Measurements from ENCODE around the gene CUL1.

CUL1 gene

DNA sequence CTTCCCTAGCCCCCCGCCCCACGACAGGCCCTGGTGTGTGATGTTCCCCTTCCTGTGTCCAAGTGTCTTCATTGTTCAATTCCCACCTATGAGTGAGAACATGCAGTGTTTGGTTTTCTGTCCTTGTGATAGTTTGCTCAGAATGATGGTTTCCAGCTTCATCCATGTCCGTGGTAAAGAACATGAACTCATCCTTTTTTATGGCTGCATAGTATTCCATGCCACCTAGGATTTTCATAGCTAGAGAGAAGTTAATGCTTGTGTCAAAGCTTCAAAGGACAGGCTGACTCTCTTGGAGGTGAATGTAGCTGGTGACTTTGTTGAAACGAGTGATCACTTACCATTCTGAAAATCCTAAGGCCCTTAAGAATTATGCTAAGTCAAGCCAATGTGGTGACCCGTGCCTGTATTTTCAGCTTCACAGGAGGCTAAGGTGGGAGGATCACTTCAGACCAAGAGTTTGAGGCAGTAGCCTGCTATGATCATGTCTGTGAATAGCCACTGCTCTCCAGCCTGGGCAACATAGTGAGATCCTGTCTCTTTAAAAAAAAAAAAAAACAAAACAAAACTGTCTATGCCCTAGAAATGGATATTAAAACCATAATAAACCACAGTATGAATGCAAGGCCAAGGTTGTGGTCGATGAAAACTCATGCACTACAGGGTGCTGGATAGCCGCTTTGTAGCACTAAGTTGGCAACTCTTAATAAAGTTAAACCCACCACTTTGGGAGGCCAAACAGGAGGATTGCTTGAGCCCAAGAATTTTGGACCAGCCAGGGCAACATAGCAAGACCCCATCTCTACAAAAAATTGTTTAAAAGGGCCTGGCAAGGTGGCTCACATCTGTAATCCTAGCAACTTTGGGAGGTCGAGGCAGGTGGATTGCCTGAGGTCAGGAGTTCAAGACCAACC, 52.0 kb downstream of the CUL1 start:
- peaks cover 4% of the 10 kb centered on the region for H3K9me3 Mint-ChIP-seq (ENCODE audit: low read depth)
- no peaks in the 10 kb centered on the region for H3K27me3 Mint-ChIP-seq
- peaks cover 22% of the 10 kb centered on the region for H3K4me1 Mint-ChIP-seq (ENCODE audit: low read depth)
- no peak overlapping the region for H3K27ac Mint-ChIP-seq
- H3K36me3 Mint-ChIP-seq = peaks cover 10% of the 10 kb centered on the region
- H3K4me3 Mint-ChIP-seq = no peak overlapping the region

DNA sequence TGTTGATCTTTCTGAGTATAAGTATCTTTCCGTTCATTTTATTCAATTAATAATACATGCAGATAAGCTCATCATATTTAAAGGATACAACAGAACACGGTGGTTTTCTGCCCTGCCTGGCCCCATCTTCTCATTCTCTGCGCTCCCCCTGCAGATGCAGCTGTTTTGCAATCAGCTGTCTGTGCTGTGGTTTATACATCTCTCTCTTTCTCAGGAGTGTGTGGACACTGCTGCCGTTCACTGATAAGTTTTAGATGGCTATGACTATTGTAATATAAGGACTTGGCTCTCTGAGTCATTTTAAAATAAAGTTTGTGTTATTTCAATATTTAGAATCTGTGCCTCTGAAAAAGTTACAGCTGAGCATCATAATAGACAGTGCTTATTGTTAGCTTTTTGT, 54.5 kb downstream of the CUL1 start:
- Mint-ChIP-seq H3K27ac (peak overlapping the region; percentile 43), H3K4me1 (ENCODE audit: low read depth) (peaks cover 8% of the 10 kb centered on the region), H3K9me3 (ENCODE audit: low read depth) (peaks cover 4% of the 10 kb centered on the region), H3K27me3 (no peaks in the 10 kb centered on the region), H3K36me3 (peaks cover 20% of the 10 kb centered on the region), H3K4me3 (no peak overlapping the region)

DNA sequence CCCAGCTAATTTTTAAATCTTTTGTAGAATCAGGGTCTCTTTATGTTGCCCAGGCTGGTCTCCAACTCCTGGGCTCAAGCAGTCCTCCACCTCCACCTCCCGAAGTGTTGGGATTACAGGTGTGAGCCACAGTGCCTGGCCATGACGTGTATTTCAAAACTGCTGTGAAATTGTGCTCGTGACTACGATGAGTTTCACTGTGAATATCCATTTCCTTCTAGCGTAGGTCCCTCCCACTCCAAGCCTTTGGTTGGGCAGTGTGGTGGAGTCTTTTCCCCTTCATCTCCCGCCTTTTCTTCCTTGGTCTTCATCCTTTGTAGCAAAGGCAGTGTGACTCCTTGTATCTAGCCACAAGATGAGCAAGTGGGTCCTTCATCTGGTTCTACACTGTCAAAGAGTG, 56.2 kb downstream of the CUL1 start:
- Mint-ChIP-seq H3K4me3 (no peak overlapping the region), H3K27me3 (no peaks in the 10 kb centered on the region), H3K36me3 (peaks cover 14% of the 10 kb centered on the region), H3K9me3 (ENCODE audit: low read depth) (no peaks in the 10 kb centered on the region), H3K27ac (no peak overlapping the region), H3K4me1 (ENCODE audit: low read depth) (peaks cover 8% of the 10 kb centered on the region)

DNA sequence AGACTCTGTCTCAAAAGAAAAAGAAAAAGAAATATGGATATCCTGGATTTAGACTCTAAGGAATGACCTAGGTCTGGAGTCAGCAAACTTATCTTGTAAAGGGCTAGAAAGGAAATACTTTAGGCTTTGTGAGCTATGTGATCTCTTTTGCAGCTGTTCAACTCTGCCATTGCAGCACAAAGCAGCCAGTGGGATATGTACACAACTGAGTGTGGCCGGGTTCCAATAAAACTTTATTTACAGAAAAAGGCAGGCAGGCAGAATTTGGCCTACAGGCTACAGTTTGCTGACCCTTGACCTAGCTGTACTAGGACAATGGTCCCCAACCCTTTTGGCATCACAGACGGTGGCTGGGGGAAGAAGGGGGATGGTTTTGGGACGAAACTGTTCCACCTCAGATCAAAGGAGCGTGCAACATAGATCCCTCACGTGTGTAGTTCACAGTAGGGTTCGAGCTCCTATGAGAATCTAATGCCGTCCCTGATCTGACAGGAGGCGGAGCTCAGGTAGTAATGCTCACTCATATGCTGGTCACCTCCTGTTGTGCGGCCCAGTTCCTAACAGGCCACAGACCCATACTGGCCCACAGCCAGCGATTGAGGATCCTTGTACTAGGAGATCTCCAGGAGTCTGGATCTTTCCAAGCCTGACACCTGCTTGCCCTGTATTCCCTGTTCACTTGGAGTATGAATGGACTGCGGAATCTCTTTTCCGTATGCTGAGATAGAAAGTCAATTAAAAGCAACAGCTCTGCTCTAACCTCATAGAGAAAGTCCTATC, 63.0 kb downstream of the CUL1 start:
- H3K9me3 Mint-ChIP-seq (ENCODE audit: low read depth) = no peaks in the 10 kb centered on the region
- no peaks in the 10 kb centered on the region for H3K4me1 Mint-ChIP-seq (ENCODE audit: low read depth)
- H3K27ac Mint-ChIP-seq = no peak overlapping the region
- no peaks in the 10 kb centered on the region for H3K27me3 Mint-ChIP-seq
- peaks cover 13% of the 10 kb centered on the region for H3K36me3 Mint-ChIP-seq
- H3K4me3 Mint-ChIP-seq = no peak overlapping the region

DNA sequence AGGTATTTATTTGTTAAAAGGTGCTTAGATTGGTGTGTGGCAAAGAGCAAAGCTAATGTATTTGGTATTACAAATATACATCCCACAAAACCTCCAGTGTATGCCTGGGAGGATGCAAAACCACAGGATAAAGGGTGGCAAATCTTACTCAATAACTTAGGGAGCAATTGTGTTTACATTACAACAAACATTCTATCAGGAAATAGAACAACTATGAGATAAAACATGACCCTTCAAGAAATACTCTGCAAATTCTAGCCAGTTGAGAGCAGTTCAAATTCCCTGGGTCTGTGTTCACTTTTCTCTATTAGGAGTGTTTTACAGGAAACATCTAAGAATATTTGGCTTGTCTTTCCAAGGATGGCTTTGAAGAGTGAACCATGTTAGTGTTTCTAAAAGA, 64.9 kb downstream of the CUL1 start:
- Mint-ChIP-seq H3K27ac (no peak overlapping the region), H3K27me3 (no peaks in the 10 kb centered on the region), H3K9me3 (ENCODE audit: low read depth) (no peaks in the 10 kb centered on the region), H3K4me3 (no peak overlapping the region), H3K36me3 (peaks cover 5% of the 10 kb centered on the region), H3K4me1 (ENCODE audit: low read depth) (no peaks in the 10 kb centered on the region)

DNA sequence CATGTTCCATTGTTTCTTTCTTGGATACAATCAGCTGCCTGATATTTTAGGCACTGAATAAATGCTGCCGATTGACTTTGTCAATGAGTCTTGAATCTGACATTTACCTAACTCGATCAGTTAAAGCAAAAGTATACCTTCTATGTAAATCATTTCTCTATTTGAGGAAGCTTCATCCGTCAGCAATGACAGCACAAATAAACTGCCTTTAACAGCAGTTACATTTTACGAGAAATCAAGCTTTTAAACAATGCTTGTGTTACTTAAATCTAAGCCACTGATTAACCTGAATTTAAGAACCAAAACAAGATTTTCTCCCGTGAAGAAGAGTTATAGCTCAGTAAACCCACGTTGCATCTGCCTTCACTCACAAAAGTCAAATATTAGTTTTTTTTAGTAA, 71.3 kb downstream of the CUL1 start:
- Mint-ChIP-seq H3K4me1 (ENCODE audit: low read depth) (peaks cover 26% of the 10 kb centered on the region), H3K4me3 (no peak overlapping the region), H3K27me3 (no peaks in the 10 kb centered on the region), H3K9me3 (ENCODE audit: low read depth) (no peaks in the 10 kb centered on the region), H3K27ac (no peak overlapping the region), H3K36me3 (peaks cover 7% of the 10 kb centered on the region)

DNA sequence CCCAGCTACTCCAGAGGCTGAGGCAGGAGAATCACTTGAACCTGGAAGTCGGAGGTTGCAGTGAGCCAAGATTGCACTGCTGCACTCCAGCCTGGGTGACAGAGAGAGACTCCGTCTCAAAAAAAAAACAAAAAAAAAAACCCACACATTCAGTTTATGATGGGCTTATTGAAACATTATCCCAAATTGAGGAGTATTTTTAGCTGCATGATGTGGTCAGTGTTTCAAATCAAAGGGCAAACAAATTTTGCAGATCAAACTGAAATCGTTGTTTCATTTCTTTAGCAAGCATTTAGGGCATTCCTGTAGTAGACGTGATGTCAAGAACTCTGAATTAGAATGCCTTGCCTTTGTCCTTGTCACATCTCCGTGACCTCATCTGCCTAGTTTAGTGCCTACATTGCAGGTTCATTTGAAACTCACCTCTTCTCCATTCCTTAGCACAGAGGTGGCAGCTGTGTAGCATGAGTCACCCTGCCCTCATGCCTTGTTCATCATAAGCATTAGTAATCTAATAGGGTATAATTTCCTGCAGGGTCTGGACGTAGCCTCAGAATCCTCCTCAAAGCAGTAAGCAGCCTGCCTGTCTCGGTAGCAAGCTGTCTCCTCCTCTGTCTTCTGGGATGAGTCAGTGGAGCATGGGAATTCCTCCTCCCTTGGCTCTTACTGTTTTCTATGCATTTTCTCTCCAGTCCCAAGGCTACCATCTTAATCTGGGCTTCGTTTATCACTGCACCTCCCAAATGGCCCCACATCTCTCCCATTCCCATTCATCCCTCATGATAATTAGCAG, 73.8 kb downstream of the CUL1 start:
- peak overlapping the region; percentile 58 for H3K4me3 Mint-ChIP-seq
- H3K4me1 Mint-ChIP-seq (ENCODE audit: low read depth) = peaks cover 31% of the 10 kb centered on the region
- H3K36me3 Mint-ChIP-seq = peaks cover 12% of the 10 kb centered on the region
- no peaks in the 10 kb centered on the region for H3K9me3 Mint-ChIP-seq (ENCODE audit: low read depth)
- no peaks in the 10 kb centered on the region for H3K27me3 Mint-ChIP-seq
- peak overlapping the region; percentile 90 for H3K27ac Mint-ChIP-seq

DNA sequence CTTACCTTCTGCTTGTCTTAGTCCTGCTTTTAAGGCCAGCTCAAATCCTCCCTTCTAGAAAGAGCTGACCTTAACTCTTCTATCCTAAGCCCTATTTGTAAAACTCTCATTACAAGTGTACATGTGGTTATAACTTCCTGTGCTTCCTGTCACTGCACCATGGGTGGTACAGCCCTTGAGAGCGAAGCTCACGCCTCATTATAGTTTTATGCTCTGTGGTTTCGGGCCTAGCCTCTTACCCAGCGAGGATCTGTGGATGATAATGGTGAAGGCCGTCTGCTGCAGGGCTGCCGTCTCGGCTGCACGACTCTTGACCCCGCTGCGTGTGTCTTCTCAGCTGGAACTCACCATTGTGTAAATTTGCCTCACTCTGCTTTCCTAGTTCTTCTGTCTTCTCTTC, 74.6 kb downstream of the CUL1 start:
- Mint-ChIP-seq H3K4me1 (ENCODE audit: low read depth) (peaks cover 31% of the 10 kb centered on the region), H3K27ac (peak overlapping the region; percentile 90), H3K36me3 (peaks cover 14% of the 10 kb centered on the region), H3K9me3 (ENCODE audit: low read depth) (no peaks in the 10 kb centered on the region), H3K4me3 (peak overlapping the region; percentile 58), H3K27me3 (no peaks in the 10 kb centered on the region)

DNA sequence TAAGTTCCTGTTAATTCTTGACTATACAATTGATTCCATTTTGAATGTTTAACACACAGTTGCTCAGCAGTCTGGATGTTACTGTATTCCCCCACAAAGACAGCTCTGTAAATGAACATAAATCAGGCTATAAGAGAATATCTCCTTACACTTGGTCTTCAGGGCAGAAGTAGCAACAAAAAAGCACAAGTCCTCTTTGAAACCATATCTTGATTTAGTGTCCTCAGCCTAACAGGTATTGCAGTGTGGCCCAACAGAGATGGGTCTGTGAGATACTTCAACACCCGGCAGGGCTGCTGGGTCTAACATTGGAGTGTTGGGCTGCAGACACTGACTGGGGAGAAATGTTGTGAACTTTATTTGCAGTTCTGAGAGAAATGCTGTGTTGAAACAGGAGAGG, 75.8 kb downstream of the CUL1 start:
- H3K36me3 Mint-ChIP-seq = peaks cover 14% of the 10 kb centered on the region

DNA sequence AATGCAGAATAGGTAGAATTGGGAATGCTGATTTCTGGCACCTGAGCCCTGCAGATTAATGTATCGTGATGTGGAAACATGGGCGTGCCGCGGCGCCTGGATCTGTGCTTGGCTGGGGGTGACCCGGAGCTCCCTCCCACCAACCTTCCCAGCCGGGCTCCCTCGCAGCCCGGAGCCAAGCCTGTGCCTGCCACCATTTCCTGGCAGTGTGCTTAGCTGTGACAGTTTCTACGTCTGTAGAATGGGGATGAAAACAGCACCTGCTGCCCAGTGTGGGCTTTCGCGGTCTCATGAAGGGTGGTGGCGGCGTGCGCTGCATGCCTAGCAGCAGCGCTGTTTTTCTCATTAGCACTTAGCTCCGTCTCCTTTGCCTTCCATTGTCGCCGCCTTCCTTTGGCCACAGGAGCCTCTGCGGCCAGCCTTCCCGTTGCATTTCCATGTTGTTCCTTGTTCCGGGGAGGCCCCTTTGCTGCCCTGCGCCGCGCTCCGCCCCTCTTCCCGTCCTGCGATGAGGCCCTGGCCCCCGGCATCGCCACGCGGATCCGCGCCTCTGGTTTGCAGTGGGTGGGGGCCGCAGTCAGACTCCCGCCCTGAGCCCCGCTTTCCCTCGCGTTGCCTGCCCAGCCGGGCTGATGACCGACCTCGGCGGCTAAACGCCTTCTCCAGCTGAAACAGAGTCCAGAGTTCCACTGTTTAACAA, 84.2 kb downstream of the CUL1 start:
- Mint-ChIP-seq H3K27me3 (no peaks in the 10 kb centered on the region), H3K9me3 (ENCODE audit: low read depth) (no peaks in the 10 kb centered on the region), H3K4me1 (ENCODE audit: low read depth) (peaks cover 2% of the 10 kb centered on the region), H3K4me3 (no peak overlapping the region), H3K27ac (no peak overlapping the region), H3K36me3 (peaks cover 9% of the 10 kb centered on the region)

More for the DNA sequence above, 75.8 kb downstream of the CUL1 start:
- Mint-ChIP-seq H3K27me3 (no peaks in the 10 kb centered on the region), H3K4me1 (ENCODE audit: low read depth) (peaks cover 31% of the 10 kb centered on the region), H3K27ac (peak overlapping the region; percentile 34), H3K9me3 (ENCODE audit: low read depth) (no peaks in the 10 kb centered on the region), H3K4me3 (no peak overlapping the region)

DNA sequence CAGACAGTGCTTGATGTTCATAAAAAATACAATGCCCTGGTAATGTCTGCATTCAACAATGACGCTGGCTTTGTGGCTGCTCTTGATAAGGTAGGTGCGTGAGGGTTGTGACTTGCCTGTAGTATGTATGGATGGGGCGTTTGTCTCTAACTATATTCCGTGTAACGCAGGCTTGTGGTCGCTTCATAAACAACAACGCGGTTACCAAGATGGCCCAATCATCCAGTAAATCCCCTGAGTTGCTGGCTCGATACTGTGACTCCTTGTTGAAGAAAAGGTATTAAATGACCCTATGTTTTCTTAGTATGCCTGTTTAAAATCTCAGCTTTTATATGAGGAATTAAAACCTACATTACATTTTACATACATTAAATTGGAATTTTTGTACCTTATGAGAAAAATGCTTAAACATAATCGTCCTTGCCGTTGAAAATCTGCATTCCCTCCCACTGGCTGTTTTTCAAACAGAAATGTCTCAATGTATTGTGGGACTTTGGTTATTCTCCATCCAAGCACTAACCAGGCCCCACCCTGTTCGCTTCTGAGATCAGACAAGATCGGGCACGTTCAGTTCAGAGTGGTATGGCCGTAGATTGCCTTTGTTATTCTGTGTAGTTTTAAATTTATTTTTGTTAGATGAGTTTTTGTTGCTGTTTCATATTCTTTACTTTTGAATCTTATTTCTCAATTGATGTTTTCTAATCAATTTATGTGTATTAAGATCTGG, 85.3 kb downstream of the CUL1 start:
- Mint-ChIP-seq H3K4me1 (ENCODE audit: low read depth) (peaks cover 2% of the 10 kb centered on the region), H3K36me3 (peaks cover 9% of the 10 kb centered on the region), H3K27me3 (no peaks in the 10 kb centered on the region), H3K27ac (no peak overlapping the region), H3K4me3 (no peak overlapping the region), H3K9me3 (ENCODE audit: low read depth) (no peaks in the 10 kb centered on the region)

DNA sequence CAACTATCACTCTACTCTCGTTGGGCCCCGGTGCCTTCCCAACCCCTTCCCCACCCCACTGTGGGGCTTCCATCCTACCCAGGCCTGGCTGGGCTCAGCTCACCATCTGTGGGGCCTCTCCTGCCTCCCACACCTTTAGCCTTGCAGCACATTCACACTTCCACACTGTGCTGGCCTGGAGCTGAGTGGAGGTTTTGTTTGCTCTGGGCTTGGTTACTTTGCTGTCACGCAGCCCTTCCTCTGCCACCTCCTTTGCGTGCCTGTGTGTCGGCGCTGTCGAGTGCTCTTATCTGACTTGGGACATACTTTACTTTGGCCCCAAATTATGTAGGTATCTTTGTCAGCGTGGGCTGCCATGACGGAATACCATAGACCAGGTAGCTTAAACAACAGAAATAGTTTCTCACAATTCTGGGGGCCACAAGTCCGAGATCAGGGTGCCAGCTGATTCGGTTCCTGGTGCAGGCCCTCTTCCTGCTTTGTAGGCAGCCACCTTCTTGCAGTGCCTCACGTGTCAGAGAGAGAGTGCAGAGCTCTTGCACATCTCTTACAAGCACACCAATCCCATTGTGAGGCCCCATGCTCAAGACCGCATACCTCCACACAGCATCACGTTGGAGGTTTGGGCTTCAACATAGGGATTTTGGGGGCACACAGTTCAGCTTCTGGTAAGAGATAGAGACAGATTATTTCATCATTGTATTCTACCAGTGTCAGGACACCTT, 89.0 kb downstream of the CUL1 start:
- Mint-ChIP-seq H3K27ac (no peak overlapping the region), H3K9me3 (ENCODE audit: low read depth) (no peaks in the 10 kb centered on the region), H3K4me1 (ENCODE audit: low read depth) (no peaks in the 10 kb centered on the region), H3K27me3 (no peaks in the 10 kb centered on the region), H3K36me3 (peaks cover 10% of the 10 kb centered on the region), H3K4me3 (no peak overlapping the region)

DNA sequence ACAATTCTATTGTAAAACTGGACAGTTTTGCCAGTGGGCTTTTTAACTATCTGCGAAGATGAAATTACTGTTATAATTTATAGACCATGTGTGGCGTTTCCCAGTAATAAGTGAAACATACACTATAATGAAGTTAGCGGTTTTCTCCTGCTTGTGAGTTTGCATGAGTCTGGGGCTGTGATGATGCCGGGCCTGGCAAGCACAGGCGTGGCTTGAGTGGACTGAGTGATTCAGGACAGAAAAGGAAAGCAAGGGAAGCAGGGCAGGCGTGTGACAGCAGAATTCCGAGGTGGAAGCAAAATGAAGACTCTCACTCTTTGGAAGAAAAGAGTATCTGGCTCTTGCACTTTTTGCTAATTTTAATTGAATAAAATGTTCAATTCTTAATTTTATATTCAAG, 90.5 kb downstream of the CUL1 start:
- peaks cover 4% of the 10 kb centered on the region for H3K4me1 Mint-ChIP-seq (ENCODE audit: low read depth)
- no peak overlapping the region for H3K27ac Mint-ChIP-seq
- H3K36me3 Mint-ChIP-seq = peaks cover 15% of the 10 kb centered on the region
- no peaks in the 10 kb centered on the region for H3K9me3 Mint-ChIP-seq (ENCODE audit: low read depth)
- no peak overlapping the region for H3K4me3 Mint-ChIP-seq
- no peaks in the 10 kb centered on the region for H3K27me3 Mint-ChIP-seq

All from activated naive CD8-positive, alpha-beta T cell (primary cell).